GM21381 (cell line): Measurements from ENCODE around the gene HEPACAM.
A peak's percentile ranks its signal among the peaks of the same experiment; 100 is the strongest.

Source experiments
- ATAC-seq: cut with Tn5 transposase; IDR thresholded peaks from one replicate; pipeline ENCODE4 v1.9.1; 2021; ENCODE audit warnings: mild to moderate bottlenecking, moderate library complexity; ENCODE audit not compliant: unreplicated experiment

The HEPACAM gene

DNA sequence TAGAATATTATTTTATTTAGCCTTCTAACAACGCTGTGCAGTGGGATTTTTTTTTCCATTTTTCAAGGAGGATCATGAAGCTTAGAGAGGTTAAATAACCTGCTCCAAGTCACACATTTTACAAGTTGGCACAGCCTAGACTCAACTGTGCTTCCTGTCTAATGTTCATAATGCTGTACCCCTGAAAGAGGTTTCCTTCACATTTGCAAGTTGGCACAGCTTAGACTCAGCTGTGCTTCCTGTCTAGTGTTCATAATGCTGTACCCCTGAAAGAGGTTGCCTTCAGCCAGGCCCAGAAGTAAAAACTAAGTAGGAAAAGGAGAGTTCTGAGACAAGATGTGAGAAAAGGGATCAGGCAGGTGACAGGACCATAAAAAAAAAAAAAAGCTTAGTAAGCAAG lies 7.9 kb upstream of the HEPACAM start:
- ATAC-seq, result no peak

DNA sequence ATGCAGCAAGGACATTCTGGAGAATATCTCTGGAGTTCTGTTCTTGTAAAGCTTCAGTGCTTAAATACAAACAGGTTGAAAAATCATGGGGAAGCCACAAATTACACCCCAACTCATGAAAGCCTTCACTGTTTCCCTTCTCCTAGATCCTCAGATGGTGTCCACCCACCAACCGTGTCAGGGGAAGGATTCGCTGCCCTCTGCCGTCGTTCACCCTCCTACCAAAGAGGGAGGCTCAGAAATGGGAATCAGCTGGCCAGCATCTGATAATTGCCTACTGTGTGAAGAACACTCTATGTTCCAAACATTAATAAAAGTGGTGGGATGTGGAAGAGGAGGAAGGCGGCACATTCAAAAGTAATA lies 7.4 kb upstream of the HEPACAM start:
- ATAC-seq, result no peak

DNA sequence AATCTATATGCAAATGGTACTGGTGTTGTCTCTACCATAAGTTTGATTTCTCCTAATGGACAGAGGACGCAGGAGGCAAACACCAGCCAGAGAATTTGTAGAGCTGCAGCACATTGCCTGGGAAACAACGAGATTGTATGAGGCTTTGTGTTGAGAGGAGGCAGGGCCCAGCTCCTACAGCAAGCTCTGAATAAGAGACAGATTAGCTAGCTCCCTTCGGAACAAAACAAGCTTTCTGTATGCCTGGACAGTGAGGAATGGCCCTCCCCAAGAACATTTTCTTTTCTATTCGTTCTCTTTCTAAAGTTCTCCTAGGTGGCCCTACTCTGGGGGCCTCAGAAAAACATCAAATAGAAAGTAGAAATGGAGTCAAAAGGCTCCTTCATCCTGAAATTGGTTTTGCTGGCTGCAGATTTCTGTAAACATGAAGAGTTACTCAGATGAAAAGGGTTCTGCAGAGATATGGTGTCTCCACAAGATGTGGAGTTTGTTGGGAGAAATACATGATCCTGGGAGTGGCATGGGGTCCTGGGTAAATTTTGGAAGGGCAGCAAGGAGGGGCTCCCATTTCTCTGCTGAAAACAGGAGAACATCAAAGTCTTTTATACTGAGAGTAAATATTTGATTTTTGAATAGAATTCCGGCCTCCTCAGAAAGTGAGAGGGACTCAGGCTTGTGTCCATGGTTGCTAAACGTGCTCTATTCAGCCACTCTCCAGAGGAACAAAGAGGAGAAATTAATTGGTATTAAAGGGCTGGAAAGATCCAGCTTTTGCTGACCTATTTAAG lies 6.8 kb upstream of the HEPACAM start:
- ATAC-seq, result no peak

DNA sequence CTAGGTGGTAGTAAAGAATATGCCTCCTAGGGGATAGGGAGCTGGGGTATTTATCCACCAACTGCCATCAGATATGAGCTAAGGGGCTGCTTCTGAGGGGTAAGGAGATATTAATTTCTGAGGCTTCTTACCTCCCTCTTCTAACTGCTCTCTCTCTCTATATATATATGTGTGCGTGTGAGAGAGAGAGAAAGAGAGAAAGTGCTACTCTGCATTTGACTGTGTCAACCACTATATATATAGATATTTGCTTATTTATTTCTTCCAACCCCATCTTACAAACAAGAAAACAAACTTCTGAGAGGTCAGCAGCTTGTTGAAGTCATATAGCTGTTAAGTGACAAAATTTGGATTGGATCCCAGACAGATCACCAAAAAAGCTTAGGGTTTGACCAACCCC lies 5.9 kb upstream of the HEPACAM start:
- no peak for ATAC-seq

DNA sequence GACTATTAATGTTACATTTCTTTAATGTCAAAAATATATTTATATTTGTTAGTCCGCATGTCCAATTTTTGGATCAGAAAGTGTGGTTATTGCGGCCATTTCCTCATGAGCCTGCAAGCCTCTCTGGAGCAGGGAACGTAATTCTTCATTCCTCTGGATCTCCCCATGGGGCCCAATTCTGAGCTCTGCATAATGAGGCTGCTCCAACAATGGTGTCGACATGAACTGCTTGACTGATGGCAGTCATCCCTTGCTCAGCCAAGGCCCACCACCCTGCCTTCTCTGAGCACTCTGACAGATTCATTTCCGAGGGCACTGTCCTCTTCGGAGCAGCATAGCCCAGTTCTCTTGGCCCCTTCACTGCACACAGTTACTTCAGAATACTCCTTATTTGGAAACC lies 3.1 kb upstream of the HEPACAM start:
- ATAC-seq, result no peak

DNA sequence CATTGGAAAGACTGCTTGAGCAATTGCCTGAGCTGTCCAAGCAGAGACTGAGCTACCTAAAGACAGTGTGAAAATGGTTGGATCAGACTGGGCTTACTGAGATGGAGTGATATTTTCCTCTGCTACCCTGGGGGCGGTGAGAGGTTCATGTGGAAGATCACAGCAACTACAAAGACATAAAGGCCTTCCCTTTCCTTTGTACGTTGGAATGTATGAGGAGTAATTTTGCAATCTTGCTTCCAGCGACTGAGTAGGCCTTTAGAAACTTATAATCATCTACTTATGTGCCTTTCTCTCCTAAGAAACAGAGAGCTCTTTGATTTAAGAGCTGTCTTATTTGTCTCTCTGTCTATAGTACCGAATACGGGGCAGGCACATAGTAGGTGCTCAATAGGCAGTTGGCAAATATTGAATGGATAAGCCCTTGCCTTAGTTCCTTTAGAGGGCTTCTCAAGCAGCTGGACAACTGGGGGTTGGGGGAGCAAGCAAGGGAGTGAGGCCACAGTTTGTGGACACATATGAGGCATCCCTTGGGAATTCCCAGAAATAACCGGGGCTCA lies 2.4 kb upstream of the HEPACAM start:
- no peak for ATAC-seq

DNA sequence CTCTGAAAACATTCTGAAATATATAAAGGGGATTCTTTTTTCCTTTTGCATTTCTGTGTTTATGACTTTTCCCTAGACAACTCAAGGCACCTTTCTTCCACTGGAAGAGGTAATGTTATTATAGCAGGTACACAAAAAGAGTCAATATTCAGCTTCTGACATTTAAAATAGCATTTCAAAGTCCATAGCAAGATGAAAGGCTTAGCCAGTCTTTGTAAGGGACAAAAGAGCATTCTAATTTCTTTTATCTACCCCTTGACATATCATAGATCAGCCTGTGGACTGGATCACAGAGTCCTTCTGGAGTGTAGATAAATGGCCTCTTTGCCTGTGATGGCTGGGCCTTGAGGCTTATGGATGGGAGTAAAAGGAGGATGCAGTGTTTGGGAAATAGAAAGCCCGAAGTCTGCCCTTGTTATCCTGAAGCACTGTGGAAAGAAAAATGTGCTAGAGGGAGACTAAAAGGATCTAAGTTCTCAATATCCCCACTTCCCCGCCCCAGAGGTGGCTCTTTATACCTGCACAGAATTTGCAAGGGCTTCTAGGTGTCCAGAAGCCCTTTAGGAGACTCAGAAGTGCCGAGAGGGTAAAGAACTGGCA lies 1.6 kb upstream of the HEPACAM start:
- ATAC-seq, result no peak

DNA sequence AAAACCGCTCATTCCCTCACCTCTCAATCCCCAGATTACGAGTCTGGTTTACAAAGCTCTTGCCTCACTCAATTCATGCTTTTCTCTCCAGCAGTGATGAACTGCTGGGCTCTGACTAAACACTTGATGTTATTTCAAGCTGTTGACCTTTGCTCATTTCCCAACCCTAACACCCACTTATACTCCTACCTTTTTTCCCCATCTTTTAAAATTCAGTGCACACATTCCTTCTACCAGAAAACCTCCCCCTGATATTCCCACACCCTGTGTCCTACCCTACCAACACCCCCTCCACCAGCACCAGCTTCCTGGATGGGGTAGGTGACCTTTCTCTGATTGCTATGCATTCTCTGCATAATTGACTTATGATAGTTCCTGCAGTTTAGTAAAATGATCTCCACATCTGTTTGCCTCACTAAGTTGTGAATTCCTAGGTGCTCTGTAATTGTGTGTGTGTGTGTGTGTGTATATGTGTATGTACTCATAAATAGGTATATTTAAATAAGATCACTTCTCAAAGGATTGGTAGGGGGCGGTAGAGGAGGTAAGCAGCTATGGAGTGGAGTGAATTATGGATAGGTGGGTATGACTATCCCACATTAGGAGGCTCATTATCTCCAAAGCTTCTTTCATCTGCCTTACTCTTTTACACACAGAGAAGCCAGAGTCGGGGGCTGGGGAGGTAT lies 842 bp downstream of the HEPACAM start:
- ATAC-seq, result no peak

DNA sequence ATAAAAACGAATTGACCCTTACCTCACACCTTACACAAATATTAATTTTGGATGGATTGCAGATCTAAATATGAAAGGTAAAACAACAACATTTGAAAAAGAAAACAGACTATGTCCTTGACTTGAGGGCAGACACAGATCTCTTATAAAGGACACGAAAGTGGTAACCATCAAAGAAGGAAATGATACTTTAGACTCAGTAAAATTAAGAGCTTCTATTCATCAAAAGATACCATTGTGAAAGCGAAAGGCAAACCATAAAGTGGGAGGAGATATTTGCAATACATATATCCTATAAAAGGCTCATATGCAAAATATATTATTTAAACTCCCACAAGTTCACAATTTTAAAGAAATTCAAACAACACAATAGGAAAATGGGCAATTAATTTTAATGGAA lies 5.0 kb downstream of the HEPACAM start:
- peak; percentile 97 for ATAC-seq

DNA sequence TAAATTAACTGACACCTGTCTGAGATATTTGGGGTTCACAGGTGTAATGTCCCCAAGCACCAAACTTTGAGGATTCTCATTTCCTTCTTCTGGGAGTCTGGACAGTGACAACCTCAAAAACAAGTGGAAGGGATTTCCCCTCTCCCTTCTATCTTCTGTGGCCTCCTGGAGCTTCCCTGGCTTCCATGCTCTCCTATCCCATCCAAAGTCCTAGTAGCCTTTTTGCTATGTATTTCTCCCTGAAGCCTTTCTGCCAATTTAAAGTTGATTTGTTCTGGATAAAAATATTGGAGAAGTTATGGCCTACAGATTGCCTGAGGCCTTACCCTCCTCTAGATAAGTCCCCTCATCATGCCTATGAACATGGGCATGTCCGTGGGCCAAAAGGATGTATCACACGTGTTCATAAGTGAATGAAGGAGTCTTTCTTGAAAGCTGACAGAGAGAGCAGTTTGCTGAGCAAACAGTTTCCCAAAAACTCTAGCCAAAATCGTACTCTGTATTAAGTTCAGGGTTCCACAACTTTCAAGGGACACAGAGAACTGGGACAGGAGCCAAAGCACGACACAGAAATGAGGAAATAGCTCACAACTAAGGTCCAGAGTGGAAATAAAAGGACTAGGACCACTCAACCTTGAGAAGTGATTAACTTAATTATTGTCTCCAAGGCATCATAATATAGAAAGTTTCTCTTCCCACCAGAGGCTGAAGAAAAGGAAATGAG lies 6.7 kb downstream of the HEPACAM start:
- no peak for ATAC-seq

DNA sequence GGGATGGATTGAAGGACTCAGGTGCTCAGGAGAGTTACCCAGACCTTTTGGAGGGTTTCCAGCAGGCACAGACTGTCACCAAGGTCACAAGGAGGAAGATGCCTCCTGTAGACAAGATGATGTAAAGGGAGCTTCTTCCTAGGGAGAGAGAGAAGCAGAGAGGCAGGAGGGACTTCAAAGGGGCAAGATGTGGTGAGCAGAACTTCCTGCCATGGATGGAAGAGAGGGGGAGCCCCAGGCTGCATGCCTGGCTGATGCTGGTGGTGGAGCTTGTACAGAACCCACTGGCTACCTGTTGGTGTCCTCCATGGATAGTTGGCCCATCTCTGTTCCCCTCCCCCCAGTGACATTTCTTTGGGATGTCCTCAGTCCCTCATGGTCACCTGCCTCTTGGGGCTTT lies 12.6 kb downstream of the HEPACAM start:
- ATAC-seq, result no peak

DNA sequence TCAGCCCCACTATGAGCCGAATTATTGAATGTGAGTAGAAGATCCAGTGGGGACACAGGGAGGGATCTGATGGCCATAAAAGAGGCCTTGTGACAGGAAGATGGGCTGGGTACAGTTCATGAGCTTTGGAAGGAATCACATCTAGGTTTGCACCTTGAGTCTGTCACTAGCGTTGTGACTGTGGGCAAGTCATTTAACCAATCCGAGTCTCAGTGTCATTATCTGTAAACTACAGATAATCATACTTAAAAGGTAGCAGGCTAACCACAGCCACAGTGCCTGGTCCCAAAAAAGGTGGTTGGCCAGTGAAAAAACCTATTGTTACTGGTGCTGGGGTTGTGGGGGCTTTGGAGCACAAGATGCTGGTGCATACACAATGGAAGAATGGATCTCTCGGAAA lies 13.0 kb downstream of the HEPACAM start:
- no peak for ATAC-seq

DNA sequence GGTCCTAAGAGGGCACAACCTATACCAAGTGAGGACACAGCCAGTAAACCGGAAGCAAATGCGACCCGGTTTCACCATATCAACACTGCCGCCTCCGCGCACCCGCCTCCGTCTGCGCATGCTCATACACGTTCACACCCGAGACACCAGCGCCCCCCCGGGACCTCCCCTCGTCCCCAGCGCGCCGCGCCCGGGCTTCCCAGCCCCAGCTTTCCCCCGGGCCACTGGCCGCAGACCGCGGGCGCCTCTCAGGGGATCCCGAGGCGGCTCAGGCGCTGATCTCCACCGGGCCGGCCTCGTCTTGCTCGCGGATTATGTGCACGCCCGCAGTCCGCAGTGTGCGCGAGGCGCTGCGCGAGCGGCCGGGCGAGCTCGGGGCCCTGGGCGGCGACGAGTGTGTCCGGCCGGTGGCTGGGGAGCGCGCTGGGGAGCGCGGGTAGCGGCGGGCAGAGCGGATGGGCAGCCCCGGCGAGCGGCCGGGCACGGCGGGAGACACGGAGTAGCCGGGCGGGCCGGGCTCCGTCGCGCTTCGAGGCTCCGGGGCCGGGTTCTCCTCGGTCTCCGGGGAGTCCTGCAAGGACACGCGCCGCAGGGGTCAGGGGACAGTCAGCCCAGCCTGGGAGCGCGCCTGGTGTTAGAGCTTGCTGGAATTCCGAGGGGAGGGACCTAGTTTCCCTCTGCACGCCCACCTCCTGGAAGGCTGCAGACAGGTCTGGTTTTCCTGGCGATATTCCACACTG lies 14.8 kb downstream of the HEPACAM start:
- ATAC-seq, result peak; percentile 69

DNA sequence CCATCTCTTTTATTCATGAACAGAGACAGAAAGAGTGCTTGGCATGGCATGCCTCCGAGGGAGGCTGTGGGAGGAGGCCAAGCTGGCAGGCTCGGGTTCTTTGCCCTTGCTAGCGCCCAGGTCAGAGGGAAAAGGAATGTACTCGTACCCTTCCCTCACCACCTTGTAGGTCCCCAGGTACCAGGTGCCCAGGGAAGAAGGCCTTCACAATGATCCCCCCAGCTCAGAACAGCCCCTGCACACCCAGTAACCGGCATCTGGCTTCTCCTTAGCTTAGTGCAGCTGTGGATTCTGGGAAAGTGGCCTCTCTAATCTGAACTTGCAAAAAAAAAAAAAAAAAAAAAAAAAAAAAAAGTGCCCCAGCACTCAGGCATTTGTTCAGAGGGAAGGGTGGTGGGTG lies 15.5 kb downstream of the HEPACAM start:
- ATAC-seq, result no peak

DNA sequence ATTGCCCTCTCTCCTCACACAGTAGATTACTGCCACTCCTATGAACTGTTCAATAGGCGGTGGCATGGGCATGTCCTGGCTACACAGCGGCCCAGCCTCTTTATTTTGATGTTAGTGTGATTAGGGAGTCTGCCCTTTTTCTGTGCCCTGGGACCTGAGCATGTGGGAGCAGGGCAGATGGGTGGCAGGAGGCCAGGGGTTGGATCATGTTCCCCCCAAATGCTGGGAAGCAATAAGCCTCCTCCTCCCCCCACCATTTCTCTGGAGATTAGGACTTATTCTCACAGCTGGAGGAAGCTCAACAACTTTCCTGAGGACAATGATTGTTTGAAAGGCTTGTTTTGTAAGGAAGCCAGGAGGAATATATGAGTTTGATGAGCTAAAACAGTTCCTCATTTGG lies 15.9 kb downstream of the HEPACAM start:
- ATAC-seq, result no peak

DNA sequence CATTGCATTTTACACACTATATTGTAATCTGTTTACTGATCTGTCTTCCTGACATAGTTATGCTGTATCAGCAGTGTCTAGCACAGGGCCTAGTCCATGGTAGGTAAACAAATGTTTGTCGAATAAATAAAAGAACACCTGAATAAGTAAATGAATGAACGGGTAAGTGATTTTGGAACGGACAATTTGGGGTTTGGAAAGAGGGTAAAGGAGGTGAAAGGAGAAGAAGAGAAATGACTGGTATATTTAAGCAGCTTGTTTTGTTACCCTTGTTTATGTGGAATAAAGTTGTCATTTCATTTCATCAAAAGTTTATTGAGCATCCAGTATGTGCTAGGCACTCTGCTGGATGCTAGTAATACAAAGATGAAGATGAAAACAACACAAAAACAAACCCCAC lies 16.9 kb downstream of the HEPACAM start, which contains the start of gene HEPN1:
Gene HEPN1, plus strand, starts transcription at position 301 of the 400 bp plus-strand sequence.
- ATAC-seq, result no peak

DNA sequence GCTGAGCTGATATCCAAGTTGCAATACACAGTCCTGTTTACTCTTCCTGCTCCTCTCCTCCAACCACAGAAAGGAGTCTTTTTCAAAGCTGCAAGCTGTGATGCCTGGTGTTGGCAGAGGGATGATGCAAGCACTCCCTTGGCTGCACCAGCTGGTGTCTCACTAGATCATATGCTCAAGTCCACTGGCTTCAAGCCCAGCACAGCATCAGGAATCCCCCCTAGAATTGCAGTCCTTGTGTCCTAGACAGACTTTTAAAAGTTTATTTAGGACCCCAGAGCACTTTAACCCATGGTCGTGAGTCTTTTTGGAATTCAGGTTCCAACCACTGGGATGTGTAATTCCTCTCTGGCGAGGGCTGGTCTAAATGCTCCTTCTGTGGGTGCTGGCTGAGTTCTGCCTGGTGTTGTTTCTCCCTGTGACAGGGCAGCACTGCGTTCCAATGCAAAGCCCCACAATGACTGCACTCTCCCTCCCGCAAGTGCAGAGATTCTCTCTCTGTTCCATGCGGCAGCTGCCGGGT lies 18.7 kb downstream of the HEPACAM start:
- no peak for ATAC-seq

DNA sequence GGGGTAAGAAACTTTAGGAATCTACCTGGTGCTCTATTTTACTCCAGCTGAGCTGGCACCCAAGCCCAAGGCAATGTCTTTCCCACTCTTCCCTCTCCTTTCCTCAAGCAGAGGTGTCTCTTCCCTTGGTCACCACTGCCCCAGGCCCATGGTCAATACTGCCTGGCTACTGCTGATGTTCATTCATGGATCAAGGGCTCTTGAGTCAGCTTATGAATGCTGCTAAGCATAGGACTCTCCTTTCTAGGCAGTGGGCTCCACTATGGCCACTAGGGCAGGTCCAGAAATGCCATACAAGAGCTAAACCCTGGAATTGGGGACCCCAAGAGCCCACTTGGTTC lies 19.5 kb downstream of the HEPACAM start:
- ATAC-seq, result no peak

DNA sequence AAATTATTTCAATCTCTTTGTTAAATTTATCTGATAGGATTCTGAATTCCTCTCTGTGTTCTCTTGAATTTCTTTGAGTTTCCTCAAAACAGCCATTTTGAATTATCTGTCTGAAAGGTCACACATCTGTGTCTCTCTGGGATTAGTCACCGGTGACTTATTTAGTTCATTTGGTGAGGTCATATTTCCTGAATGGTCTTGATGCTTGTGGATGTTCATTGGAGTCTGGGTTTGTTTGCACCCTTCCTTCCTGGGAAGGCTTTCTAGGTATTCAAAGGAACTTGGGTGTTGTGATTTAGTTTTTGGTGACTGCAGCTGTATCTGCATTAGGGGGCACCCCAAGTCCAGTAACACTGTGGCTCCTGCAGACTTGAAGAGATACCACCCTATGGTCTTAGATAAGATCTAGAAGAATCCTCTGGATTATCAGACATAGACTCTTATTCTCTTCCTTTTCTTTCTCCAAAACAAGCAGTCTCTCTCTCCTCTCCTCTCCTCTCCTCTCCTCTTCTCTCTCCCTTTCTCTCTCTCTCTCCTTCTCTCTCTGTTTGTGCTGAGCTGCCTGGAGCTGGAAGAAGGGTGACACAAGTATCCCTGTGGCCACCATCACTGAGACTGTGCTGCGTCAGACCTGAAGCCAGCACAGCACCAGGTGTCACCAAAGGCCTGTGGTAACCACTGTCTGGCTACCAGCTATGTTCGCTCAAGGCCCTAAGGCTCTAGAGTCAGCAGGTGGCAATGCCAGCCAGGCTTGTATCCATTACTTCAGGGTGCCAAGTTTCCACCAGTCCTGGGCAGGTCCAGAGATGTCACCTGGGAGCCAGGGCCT lies 20.1 kb downstream of the HEPACAM start:
- ATAC-seq, result no peak

DNA sequence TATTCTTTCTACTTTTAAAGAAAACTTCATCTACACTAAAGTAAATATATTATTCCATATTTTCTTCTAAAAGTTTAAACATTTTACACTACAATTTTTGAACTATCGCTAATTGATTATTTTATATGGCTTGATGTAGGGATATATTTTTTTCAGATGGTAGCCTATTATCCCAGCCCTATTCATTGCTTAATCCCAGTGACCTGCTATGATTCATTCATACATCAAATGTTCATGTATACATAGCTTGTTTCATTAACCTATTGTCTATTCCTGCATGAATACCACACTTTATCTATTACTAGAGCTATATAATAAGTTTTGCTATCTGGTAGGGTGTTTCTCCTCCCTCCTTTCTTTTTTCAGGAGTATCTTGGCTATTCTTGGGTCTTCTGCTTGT lies 33.2 kb downstream of the HEPACAM start:
- ATAC-seq, result no peak
